ENCODE measurements around the gene RALGAPA1.

Gene RALGAPA1

GRCh38 chr14:35715079-35715478 lies 94.0 kb downstream of the RALGAPA1 start:
- no peaks in the 10 kb centered on the region for H4K20me1 ChIP-seq (ENCODE audit: insufficient read depth, low read length)
- no peak overlapping the region for H3K27ac ChIP-seq (ENCODE audit: low read depth, low read length, poor library complexity, severe bottlenecking)
- no peaks in the 10 kb centered on the region for H3K9me3 ChIP-seq (ENCODE audit: low read length)
- H2AFZ ChIP-seq (ENCODE audit: low read length): no peak overlapping the region
- H3K4me1 ChIP-seq (ENCODE audit: insufficient read depth, low read length, severe bottlenecking): no peaks in the 10 kb centered on the region
- no peak overlapping the region for H3K4me2 ChIP-seq (ENCODE audit: low read length)
- H3K27me3 ChIP-seq (ENCODE audit: insufficient read depth, low read length): no peaks in the 10 kb centered on the region
- H3F3A ChIP-seq (ENCODE audit: insufficient read depth, low read length): no peaks in the 10 kb centered on the region
- no peaks in the 10 kb centered on the region for H3K36me3 ChIP-seq (ENCODE audit: insufficient read depth, low read length)
- no peak overlapping the region for H3K9ac ChIP-seq (ENCODE audit: low read length)
- H3K79me2 ChIP-seq (ENCODE audit: insufficient read depth, low read length): no peaks in the 10 kb centered on the region
- no peaks in the 10 kb centered on the region for H3K9me2 ChIP-seq (ENCODE audit: low read depth, low read length)
- no peak overlapping the region for H3K4me3 ChIP-seq (ENCODE audit: low read depth, low read length, poor library complexity, severe bottlenecking)
- TF ChIP-seq CTCF (IDR thresholded peaks at IDR 0.05; ENCODE audit: low read length) (no peak), EZH2 (IDR thresholded peaks at IDR 0.05; ENCODE audit: borderline replicate concordance, low read length) (no peak)

- Histone ChIP-seq H3K9ac (ENCODE audit: low read length) (no peak overlapping the region), H4K20me1 (ENCODE audit: insufficient read depth, low read length) (no peaks in the 10 kb centered on the region), H3K4me2 (ENCODE audit: low read length) (no peak overlapping the region), H3K4me1 (ENCODE audit: insufficient read depth, low read length, severe bottlenecking) (no peaks in the 10 kb centered on the region), H3K4me3 (ENCODE audit: low read depth, low read length, poor library complexity, severe bottlenecking) (no peak overlapping the region), H3K36me3 (ENCODE audit: insufficient read depth, low read length) (no peaks in the 10 kb centered on the region), H3K9me2 (ENCODE audit: low read depth, low read length) (no peaks in the 10 kb centered on the region), H3K27me3 (ENCODE audit: insufficient read depth, low read length) (no peaks in the 10 kb centered on the region), H3K27ac (ENCODE audit: low read depth, low read length, poor library complexity, severe bottlenecking) (no peak overlapping the region), H3K79me2 (ENCODE audit: insufficient read depth, low read length) (no peaks in the 10 kb centered on the region), H3K9me3 (ENCODE audit: low read length) (no peaks in the 10 kb centered on the region), H3F3A (ENCODE audit: insufficient read depth, low read length) (no peaks in the 10 kb centered on the region), H2AFZ (ENCODE audit: low read length) (no peak overlapping the region)
- no peak for TF ChIP-seq CTCF (IDR thresholded peaks at IDR 0.05; ENCODE audit: low read length)
- no peak for TF ChIP-seq EZH2 (IDR thresholded peaks at IDR 0.05; ENCODE audit: borderline replicate concordance, low read length)
Observed at GRCh38 chr14:35712466-35712865, 96.6 kb downstream of the RALGAPA1 start.

GRCh38 chr14:35708062-35708461 lies 101.0 kb downstream of the RALGAPA1 start:
- Histone ChIP-seq H2AFZ (ENCODE audit: low read length) (no peak overlapping the region), H3K36me3 (ENCODE audit: insufficient read depth, low read length) (no peaks in the 10 kb centered on the region), H3K4me2 (ENCODE audit: low read length) (no peak overlapping the region), H3K79me2 (ENCODE audit: insufficient read depth, low read length) (no peaks in the 10 kb centered on the region), H3K27me3 (ENCODE audit: insufficient read depth, low read length) (no peaks in the 10 kb centered on the region), H3K9me3 (ENCODE audit: low read length) (no peaks in the 10 kb centered on the region), H3K9me2 (ENCODE audit: low read depth, low read length) (no peaks in the 10 kb centered on the region), H4K20me1 (ENCODE audit: insufficient read depth, low read length) (no peaks in the 10 kb centered on the region), H3F3A (ENCODE audit: insufficient read depth, low read length) (no peaks in the 10 kb centered on the region; the same call in 1 of the 2 replicates), H3K4me3 (ENCODE audit: low read depth, low read length, poor library complexity, severe bottlenecking) (no peak overlapping the region), H3K4me1 (ENCODE audit: insufficient read depth, low read length, severe bottlenecking) (no peaks in the 10 kb centered on the region), H3K9ac (ENCODE audit: low read length) (no peak overlapping the region), H3K27ac (ENCODE audit: low read depth, low read length, poor library complexity, severe bottlenecking) (no peak overlapping the region)
- TF ChIP-seq EZH2 (IDR thresholded peaks at IDR 0.05; ENCODE audit: borderline replicate concordance, low read length) (no peak), CTCF (IDR thresholded peaks at IDR 0.05; ENCODE audit: low read length) (no peak)
